Coronary artery (tissue), 2 donors: ENCODE results near the gene SIN3B.
"Not testable (repeated sequence)": the region's sequence is repeated elsewhere in the genome, so short reads cannot be mapped to it uniquely, and the experiment has no call there.

Source experiments
- DNase-seq: peaks from one replicate; pipeline ENCODE4 v3.0.0-alpha.2; 2017; ENCODE audit warnings: low spot score
- H3K27ac ChIP-seq, 2 donors: fragments of 200-600 bp; sonication (generic); one replicate each; pipeline ENCODE4 v1.5.1; 2016 to 2019
- H3K4me3 ChIP-seq: fragments of 200-600 bp; sonication (generic); 2 replicates; pipeline ENCODE4 v1.5.1; 2016; ENCODE audit warnings: mild to moderate bottlenecking, moderate library complexity
- TF ChIP-seq, protein P1 (sequence below): fragments of 200-600 bp; sonication (generic); IDR thresholded peaks from one replicate; pipeline ENCODE4 v1.5.1; 2019; ENCODE audit warnings: antibody characterized with exemption

The SIN3B gene

DNA sequence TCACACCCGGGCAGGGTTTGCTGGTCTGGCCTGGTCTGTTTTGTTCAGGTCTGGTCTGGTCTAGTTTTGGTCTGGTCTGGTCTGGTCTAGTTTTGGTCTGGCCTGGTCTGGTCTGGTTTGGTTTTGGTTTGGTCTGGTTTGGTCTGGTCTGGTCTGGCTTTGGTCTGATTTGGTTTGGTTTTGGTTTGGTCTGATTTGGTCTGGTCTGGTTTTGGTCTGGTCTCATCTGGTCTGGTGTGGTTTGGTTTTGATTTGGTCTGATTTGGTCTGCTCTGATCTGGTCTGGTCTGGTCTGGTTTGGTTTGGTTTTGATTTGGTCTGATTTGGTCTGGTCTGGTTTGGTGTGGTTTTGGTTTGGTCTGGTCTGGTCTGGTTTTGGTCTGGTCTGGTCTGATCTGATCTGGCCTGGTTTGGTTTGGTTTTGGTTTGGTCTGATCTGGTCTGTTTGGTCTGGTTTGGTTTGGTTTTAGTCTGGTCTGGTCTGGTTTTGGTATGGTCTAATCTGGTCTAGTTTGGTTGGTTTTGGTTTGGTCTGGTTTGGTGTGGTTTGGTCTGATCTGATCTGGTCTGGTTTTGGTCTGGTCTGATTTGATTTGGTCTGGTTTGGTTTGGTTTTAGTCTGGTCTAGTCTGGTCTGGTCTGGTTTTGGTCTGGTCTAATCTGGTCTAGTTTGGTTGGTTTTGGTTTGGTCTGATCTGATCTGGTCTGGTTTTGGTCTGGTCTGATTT lies 45.2 kb downstream of the SIN3B start:
- no peak overlapping the region for H3K4me3 ChIP-seq
- TF ChIP-seq, protein P1, sequence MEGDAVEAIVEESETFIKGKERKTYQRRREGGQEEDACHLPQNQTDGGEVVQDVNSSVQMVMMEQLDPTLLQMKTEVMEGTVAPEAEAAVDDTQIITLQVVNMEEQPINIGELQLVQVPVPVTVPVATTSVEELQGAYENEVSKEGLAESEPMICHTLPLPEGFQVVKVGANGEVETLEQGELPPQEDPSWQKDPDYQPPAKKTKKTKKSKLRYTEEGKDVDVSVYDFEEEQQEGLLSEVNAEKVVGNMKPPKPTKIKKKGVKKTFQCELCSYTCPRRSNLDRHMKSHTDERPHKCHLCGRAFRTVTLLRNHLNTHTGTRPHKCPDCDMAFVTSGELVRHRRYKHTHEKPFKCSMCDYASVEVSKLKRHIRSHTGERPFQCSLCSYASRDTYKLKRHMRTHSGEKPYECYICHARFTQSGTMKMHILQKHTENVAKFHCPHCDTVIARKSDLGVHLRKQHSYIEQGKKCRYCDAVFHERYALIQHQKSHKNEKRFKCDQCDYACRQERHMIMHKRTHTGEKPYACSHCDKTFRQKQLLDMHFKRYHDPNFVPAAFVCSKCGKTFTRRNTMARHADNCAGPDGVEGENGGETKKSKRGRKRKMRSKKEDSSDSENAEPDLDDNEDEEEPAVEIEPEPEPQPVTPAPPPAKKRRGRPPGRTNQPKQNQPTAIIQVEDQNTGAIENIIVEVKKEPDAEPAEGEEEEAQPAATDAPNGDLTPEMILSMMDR: no peak
- H3K27ac ChIP-seq: no peak overlapping the region
- DNase-seq: no peak

DNA sequence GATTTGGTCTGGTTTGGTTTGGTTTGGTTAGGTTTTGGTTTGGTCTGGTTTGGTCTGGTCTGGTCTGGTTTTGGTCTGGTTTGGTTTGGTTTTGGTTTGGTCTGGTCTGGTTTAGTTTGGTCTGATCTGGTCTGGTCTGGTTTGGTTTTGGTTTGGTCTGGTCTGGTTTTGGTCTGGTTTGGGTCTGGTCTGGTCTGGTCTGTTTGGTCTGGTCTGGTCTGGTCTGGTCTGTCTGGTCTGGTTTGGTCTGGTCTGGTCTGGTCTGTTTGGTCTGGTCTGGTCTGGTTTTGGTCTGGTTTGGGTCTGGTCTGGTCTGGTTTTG lies 45.7 kb downstream of the SIN3B start:
- DNase-seq, H3K27ac ChIP-seq, H3K4me3 ChIP-seq: not testable (repeated sequence)

DNA sequence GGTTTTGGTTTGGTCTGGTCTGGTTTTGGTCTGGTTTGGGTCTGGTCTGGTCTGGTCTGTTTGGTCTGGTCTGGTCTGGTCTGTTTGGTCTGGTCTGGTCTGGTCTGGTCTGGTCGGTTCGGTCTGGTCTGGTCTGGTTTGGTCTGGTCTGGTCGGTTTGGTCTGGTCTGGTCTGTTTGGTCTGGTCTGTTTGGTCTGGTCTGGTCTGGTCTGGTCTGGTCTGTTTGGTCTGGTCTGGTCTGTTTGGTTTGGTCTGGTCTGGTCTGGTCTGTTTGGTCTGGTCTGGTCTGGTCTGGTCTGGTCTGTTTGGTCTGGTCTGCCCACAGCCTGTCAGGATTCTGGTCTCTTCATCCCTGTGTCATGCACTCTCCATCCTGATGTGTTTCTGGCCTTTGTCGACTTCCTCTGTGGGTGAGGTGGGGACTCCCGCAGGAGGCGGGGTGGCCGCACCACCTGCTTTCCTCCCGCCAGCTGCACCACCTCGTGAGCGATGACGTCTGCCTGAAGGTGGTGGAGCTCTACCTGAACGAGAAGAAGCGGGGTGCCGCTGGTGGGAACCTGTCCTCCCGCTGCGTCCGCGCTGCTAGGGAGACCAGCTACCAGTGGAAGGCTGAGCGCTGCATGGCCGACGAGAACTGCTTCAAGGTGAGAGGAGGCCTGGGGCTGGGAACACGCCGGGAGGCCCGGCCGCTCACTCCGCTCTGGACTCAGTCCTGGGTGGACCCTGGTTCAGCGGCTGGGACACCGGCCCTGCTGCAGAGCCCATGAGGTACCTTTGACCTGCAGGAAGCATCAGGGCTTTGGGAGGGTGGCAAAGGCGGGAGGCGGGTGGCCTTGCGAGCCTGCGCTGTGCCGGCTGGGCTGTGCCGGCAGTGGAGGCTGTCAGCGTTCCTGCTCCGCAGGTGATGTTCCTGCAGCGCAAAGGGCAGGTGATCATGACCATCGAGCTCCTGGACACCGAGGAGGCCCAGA lies 46.7 kb downstream of the SIN3B start:
- H3K4me3 ChIP-seq: no peak overlapping the region
- DNase-seq: no peak
- TF ChIP-seq, protein P1: no peak
- no peak overlapping the region for H3K27ac ChIP-seq

DNA sequence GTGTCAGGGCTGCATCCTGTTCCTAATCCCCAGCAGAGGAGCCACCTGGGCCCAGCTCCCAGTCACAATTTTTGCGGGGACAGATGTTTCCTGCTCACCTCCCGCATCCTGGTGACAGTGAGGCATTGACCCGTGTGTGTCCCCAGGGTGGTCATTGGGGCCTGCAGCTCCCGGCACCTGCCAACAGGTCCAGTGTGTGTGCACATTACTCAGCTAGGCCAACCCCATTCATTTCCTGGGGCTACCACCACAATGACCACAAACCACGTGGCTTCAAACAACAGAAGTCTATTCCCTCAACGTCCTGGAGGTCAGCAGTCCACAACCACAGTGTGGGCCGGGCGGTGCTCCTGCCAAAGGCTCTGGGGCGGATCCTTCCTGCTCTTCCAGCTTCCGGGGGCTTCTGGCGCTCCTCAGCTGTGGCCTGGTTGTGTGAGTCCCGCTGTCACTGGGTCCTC lies 47.7 kb downstream of the SIN3B start:
- Histone ChIP-seq H3K4me3 (no peak overlapping the region), H3K27ac (no peak overlapping the region)
- TF ChIP-seq, protein P1: no peak
- no peak for DNase-seq

DNA sequence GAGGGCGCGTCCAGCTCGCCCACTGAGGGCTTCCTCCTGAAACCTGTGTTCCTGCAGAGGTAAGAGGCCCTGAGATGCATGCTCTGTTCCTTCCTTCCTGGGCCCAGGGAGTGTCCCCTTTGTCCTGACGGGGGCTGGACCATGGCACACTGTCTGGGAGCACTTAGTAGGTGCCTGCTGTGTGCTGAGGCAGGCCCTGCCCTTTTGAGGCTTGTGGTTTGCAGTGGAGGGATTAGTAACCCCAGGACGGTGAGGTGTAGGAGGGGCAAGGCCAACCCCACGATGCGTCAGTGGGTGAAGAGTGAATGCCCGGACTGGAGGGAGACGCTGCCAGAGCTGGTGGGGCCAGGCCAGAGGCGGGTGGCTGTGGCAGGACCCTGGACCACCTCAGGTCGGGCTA lies 48.4 kb downstream of the SIN3B start:
- H3K27ac ChIP-seq: no peak overlapping the region
- TF ChIP-seq, protein P1: no peak
- H3K4me3 ChIP-seq: no peak overlapping the region
- no peak for DNase-seq

DNA sequence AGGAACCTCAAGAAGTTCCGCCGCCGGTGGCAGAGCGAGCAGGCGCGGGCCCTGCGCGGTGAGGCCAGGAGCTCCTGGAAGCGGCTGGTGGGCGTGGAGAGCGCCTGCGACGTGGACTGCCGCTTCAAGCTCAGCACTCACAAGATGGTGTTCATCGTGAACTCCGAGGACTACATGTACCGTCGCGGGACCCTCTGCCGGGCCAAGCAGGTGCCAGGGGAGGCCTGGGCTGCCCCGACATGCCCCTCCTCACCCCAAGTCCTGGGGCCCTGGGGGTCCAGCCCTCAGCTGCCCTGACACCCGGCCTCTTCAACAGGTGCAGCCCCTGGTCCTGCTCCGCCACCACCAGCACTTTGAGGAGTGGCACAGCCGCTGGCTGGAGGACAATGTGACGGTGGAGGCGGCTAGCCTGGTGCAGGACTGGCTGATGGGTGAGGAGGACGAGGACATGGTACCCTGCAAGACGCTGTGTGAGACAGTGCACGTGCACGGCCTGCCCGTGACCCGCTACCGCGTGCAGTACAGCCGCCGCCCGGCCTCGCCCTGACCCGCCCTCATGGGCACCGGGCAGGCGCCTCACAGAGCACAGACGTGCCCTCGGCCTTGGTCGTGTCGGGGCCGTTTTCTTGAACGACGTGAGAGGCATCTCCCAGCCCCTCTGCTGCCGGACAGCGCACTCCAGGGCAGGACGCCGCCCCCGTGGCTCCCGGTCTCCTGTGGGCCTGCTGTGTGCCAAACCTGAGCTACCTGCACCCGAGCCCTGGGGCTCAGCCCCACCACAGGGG lies 49.2 kb downstream of the SIN3B start:
- Histone ChIP-seq H3K4me3 (no peak overlapping the region), H3K27ac (no peak overlapping the region)
- TF ChIP-seq, protein P1: no peak
- no peak for DNase-seq
